Duodenal mucosa (tissue), 2 donors: Measurements from ENCODE around the gene MTA1.

Experiments
- H3K27ac ChIP-seq: one replicate; pipeline ENCODE4 v1.7.0; 2013; ENCODE audit warnings: low read depth, low read length
- H3K27me3 ChIP-seq, 2 donors: one replicate each; pipeline ENCODE4 v1.7.0; 2013; ENCODE audit warnings: low read length in 2 of 2, control low read depth in 1 of 2; ENCODE audit not compliant: insufficient read depth in 2 of 2, control insufficient read depth in 1 of 2
- H3K36me3 ChIP-seq, 2 donors: one replicate each; pipeline ENCODE4 v1.7.0; 2013; ENCODE audit warnings: low read length in 2 of 2, control low read depth in 1 of 2; ENCODE audit not compliant: insufficient read depth in 2 of 2, control insufficient read depth in 1 of 2
- H3K4me1 ChIP-seq, 2 donors: one replicate each; pipeline ENCODE4 v1.7.0; 2013; ENCODE audit warnings: low read length in 2 of 2, control low read depth in 1 of 2; ENCODE audit not compliant: insufficient read depth in 2 of 2, control insufficient read depth in 1 of 2
- H3K4me3 ChIP-seq, 2 donors: one replicate each; pipeline ENCODE4 v1.7.0; 2013; ENCODE audit warnings: low read length in 2 of 2, low read depth in 1 of 2
- H3K9ac ChIP-seq, 2 donors: one replicate each; pipeline ENCODE4 v1.7.0; 2013; ENCODE audit warnings: low read length in 2 of 2, low read depth in 1 of 2
- H3K9me3 ChIP-seq, 2 donors: one replicate each; pipeline ENCODE4 v1.7.0; 2013; ENCODE audit warnings: low read length in 2 of 2, control low read depth in 1 of 2; ENCODE audit not compliant: control insufficient read depth in 1 of 2

The MTA1 gene

GRCh38 chr14:105471823-105472485 is 52.3 kb downstream of the MTA1 start:
- H3K27ac ChIP-seq, result peak overlapping the region; percentile 32
- H3K36me3 ChIP-seq, result peaks cover 1 to 9% of the 10 kb centered on the region in 2 donors
- H3K9ac ChIP-seq, result no peak overlapping the region
- H3K4me1 ChIP-seq, result peaks cover 18 to 31% of the 10 kb centered on the region in 2 donors
- no peaks in the 10 kb centered on the region for H3K9me3 ChIP-seq
- H3K4me3 ChIP-seq, result no peak overlapping the region
- H3K27me3 ChIP-seq, result peaks cover 21 to 25% of the 10 kb centered on the region in 2 donors

- Histone ChIP-seq H3K9ac (no peak overlapping the region), H3K27ac (peak overlapping the region; percentile 32), H3K27me3 (peaks cover 26 to 29% of the 10 kb centered on the region in 2 donors), H3K4me1 (peaks cover 23 to 34% of the 10 kb centered on the region in 2 donors), H3K36me3 (peaks cover 0 to 6% of the 10 kb centered on the region in 2 donors), H3K9me3 (no peaks in the 10 kb centered on the region), H3K4me3 (no peak overlapping the region)
Observed at GRCh38 chr14:105472486-105472991, 52.9 kb downstream of the MTA1 start.

GRCh38 chr14:105473033-105473676 is 53.5 kb downstream of the MTA1 start:
- H3K27me3 ChIP-seq, result peaks cover 29% of the 10 kb centered on the region in 2 donors
- peaks cover 0 to under 1% of the 10 kb centered on the region in 2 donors for H3K36me3 ChIP-seq
- peaks cover 23 to 34% of the 10 kb centered on the region in 2 donors for H3K4me1 ChIP-seq
- peak overlapping the region in 1 of 2 donors; percentile 32 for H3K9ac ChIP-seq
- peak overlapping the region; percentile 43 to 57 for H3K4me3 ChIP-seq
- H3K9me3 ChIP-seq, result no peaks in the 10 kb centered on the region
- H3K27ac ChIP-seq, result peak overlapping the region; percentile 67

GRCh38 chr14:105473677-105474482 is 54.3 kb downstream of the MTA1 start:
- H3K4me3 ChIP-seq, result peak overlapping the region; percentile 43 to 57
- peak overlapping the region; percentile 67 for H3K27ac ChIP-seq
- peak overlapping the region in 1 of 2 donors; percentile 32 for H3K9ac ChIP-seq
- H3K36me3 ChIP-seq, result no peaks in the 10 kb centered on the region
- H3K9me3 ChIP-seq, result no peaks in the 10 kb centered on the region
- peaks cover 23 to 34% of the 10 kb centered on the region in 2 donors for H3K4me1 ChIP-seq
- peaks cover 29 to 31% of the 10 kb centered on the region in 2 donors for H3K27me3 ChIP-seq

- no peaks in the 10 kb centered on the region for H3K9me3 ChIP-seq
- peaks cover 23 to 35% of the 10 kb centered on the region in 2 donors for H3K4me1 ChIP-seq
- peak within 1 kb of the TSS; percentile 85 for H3K27ac ChIP-seq
- H3K36me3 ChIP-seq, result no peaks in the 10 kb centered on the region
- peaks cover 35 to 37% of the 10 kb centered on the region in 2 donors for H3K27me3 ChIP-seq
- peak within 1 kb of the TSS; percentile 32 to 33 for H3K9ac ChIP-seq
- peak within 1 kb of the TSS; percentile 59 to 62 for H3K4me3 ChIP-seq
Observed at GRCh38 chr14:105474483-105475268, 55.0 kb downstream of the MTA1 start, which contains the start of gene CRIP2. TSS of gene CRIP2 (plus strand) at chr14:105474821. CDS start at chr14:105474863, 42 bp downstream.

GRCh38 chr14:105475269-105476096 is 55.9 kb downstream of the MTA1 start:
- Histone ChIP-seq H3K27me3 (peaks cover 41 to 43% of the 10 kb centered on the region in 2 donors), H3K4me1 (peaks cover 23 to 40% of the 10 kb centered on the region in 2 donors), H3K9me3 (no peaks in the 10 kb centered on the region), H3K27ac (peak overlapping the region; percentile 85), H3K36me3 (no peaks in the 10 kb centered on the region), H3K4me3 (peak overlapping the region; percentile 59 to 62), H3K9ac (peak overlapping the region in 1 of 2 donors; percentile 33)

GRCh38 chr14:105476097-105476830 is 56.6 kb downstream of the MTA1 start:
- H3K4me1 ChIP-seq, result peaks cover 31 to 48% of the 10 kb centered on the region in 2 donors

DNA sequence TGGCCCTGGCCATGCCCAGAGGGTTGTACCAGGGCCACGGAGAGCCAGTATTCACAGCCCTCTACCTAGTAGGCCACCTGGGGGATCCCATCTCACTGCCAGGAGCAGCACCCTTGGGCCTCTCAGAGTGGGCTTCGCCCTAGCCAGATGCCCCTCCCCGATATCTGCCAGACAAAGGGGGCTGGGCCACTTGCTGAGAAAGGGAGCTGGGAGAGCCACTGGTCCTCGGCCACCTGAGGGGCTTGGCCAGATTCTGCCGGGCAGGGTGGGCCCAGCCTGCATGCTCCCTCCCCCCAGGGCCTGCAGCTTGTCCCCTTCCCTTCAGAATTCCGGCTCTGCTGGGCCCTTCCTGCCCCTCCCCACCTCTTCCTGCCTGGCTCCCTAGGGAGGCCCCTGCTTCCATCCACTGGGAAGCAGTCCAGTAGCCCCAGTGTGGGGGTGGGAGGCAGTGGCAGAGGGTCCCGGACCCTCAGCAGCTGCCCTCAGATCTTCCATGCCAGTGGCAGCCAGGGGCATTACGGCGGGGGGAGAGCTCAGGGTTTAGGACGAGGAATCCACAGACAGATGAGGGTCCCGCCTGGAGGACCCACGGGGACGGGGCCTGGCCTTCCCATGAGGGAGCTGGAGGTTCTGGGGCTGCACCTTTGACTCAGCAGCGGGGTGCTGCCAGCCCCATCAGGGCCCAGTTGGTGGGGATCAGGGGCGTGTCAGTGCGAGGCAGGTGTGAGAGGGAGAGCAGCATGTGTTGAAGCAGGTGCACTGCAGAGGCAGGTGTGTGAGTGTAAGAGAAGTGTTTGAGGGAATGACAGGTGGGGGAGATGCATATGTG is 57.4 kb downstream of the MTA1 start:
- Histone ChIP-seq H3K4me1 (peaks cover 33 to 52% of the 10 kb centered on the region in 2 donors), H3K9me3 (no peaks in the 10 kb centered on the region), H3K36me3 (no peaks in the 10 kb centered on the region), H3K27ac (no peak overlapping the region), H3K9ac (no peak overlapping the region), H3K27me3 (peaks cover 41 to 43% of the 10 kb centered on the region in 2 donors), H3K4me3 (peak overlapping the region; percentile 59 to 62)

More at GRCh38 chr14:105476097-105476830, 56.6 kb downstream of the MTA1 start:
- peaks cover 41 to 43% of the 10 kb centered on the region in 2 donors for H3K27me3 ChIP-seq
- peak overlapping the region in 1 of 2 donors; percentile 33 for H3K9ac ChIP-seq
- H3K27ac ChIP-seq, result peak overlapping the region; percentile 85
- no peaks in the 10 kb centered on the region for H3K36me3 ChIP-seq
- H3K9me3 ChIP-seq, result no peaks in the 10 kb centered on the region
- H3K4me3 ChIP-seq, result peak overlapping the region; percentile 59 to 62
